NB4 (cell line): ENCODE measurements around the gene JAM3.
A peak's percentile ranks its signal among the peaks of the same experiment; 100 is the strongest.

Experiments used
- DNase-seq: peaks from one replicate; pipeline ENCODE4 v3.0.0; 2010; ENCODE audit warnings: low read depth
- H3K4me3 ChIP-seq: one replicate; pipeline ENCODE4 v1.5.1; 2011; ENCODE audit warnings: mild to moderate bottlenecking, low read depth, low read length, moderate library complexity
- MYC ChIP-seq: IDR thresholded peaks from 2 replicates; pipeline ENCODE4 v1.6.1; 2011; ENCODE audit warnings: low read depth, low read length
- POLR2A ChIP-seq: IDR thresholded peaks from 2 replicates; pipeline ENCODE4 v1.6.1; 2011; ENCODE audit warnings: mild to moderate bottlenecking; ENCODE audit not compliant: insufficient read length; ENCODE audit errors: extremely low read depth
- TF ChIP-seq, protein P1 (sequence below): IDR thresholded peaks from 2 replicates; pipeline ENCODE4 v1.6.1; 2011; ENCODE audit warnings: low read depth, low read length
- TF ChIP-seq, protein P2 (sequence below): IDR thresholded peaks from one replicate; pipeline ENCODE4 v1.5.1; 2012; ENCODE audit warnings: low read depth, low read length

Gene JAM3

DNA sequence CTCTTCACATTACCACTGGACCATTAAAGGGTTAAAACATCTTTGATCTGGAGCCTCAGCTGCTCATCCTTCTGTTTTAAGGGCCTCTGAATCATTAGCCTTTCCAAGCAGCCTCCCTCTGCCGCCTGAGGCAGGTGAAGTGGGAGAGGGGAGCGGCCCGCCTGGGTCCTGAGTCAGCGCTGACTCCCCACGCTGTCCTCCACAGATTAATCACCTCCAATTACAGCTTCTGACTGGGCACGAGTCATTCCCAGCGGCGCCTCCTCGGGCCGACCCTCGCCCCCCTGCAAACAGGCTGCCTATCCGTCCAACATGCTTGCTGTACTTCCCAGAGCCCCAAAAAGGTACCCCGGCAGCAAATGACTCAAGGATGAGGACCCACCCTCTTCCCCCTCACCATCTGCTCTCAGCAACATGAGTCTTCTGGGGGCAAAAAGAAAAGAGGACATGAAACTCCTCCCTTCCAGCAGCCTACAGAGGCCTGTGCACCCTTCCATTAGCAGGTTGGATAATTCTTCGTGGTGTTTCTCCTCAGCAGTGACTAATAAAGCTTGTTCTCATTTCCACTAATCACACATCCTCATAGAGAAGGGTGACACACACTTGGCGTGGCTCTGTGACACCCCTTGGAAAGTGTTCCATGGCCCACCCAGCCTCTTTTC is 44.3 kb upstream of the JAM3 start:
- TF ChIP-seq, protein P1, sequence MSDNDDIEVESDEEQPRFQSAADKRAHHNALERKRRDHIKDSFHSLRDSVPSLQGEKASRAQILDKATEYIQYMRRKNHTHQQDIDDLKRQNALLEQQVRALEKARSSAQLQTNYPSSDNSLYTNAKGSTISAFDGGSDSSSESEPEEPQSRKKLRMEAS, result no peak
- TF ChIP-seq, protein P2, sequence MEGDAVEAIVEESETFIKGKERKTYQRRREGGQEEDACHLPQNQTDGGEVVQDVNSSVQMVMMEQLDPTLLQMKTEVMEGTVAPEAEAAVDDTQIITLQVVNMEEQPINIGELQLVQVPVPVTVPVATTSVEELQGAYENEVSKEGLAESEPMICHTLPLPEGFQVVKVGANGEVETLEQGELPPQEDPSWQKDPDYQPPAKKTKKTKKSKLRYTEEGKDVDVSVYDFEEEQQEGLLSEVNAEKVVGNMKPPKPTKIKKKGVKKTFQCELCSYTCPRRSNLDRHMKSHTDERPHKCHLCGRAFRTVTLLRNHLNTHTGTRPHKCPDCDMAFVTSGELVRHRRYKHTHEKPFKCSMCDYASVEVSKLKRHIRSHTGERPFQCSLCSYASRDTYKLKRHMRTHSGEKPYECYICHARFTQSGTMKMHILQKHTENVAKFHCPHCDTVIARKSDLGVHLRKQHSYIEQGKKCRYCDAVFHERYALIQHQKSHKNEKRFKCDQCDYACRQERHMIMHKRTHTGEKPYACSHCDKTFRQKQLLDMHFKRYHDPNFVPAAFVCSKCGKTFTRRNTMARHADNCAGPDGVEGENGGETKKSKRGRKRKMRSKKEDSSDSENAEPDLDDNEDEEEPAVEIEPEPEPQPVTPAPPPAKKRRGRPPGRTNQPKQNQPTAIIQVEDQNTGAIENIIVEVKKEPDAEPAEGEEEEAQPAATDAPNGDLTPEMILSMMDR, result no peak
- TF ChIP-seq POLR2A, result no peak
- TF ChIP-seq MYC, result no peak
- no peak overlapping the region for H3K4me3 ChIP-seq
- DNase-seq, result no peak

DNA sequence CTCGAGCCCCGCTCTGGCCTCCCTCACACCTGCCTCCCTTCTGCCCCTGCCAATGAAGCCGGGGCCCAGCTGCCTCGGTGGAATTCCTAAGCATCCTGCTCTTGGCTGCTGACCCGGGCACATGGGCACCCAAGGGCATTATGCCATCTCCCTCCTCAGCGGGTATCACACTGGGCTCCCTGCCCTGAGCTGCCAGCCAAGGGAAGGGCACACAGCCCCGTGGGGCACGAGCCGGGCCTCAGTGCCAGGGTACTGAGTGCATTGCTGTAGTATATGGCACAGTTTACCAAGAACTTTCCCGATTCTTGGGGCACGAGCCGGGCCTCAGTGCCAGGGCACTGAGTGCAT is 43.8 kb upstream of the JAM3 start:
- DNase-seq, result no peak
- TF ChIP-seq, protein P1, result no peak
- TF ChIP-seq MYC, result no peak
- TF ChIP-seq POLR2A, result no peak
- TF ChIP-seq, protein P2, result no peak
- no peak overlapping the region for H3K4me3 ChIP-seq

DNA sequence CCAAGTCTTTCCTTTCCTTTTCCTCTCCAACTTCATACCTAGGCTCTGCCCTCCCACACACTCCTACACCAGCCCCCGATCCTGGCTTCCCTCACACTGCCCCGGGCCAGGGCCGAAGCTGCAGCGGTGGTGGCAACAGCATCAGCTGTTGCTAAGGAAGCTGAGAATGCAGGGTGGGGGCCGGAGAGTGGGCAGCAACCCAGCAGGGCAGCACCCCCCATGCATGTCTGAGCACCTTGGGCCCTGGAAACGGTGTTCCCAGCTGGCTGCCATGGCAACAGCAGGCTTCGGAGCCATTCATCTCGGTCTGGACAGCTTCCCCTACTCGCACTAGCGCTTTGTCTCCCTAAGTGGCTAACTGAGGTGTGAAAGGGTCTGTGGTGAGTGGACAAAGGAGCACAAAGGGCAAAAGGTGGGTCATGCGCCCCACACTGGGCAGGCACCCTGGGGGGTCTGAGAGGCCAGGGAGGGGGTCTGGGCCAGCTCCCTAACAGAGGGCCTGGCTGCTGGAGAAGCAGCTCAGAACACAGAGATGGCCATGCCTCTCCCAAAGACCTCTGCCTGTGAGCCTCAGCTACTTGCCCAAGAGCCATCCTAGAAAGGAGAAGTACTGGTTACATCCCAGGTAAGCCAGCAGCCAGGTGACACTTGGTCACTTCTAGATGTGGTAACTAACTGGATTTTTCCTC is 42.1 kb upstream of the JAM3 start:
- TF ChIP-seq, protein P1, result no peak
- no peak for TF ChIP-seq POLR2A
- TF ChIP-seq, protein P2, result no peak
- no peak for TF ChIP-seq MYC
- no peak for DNase-seq
- H3K4me3 ChIP-seq, result no peak overlapping the region

DNA sequence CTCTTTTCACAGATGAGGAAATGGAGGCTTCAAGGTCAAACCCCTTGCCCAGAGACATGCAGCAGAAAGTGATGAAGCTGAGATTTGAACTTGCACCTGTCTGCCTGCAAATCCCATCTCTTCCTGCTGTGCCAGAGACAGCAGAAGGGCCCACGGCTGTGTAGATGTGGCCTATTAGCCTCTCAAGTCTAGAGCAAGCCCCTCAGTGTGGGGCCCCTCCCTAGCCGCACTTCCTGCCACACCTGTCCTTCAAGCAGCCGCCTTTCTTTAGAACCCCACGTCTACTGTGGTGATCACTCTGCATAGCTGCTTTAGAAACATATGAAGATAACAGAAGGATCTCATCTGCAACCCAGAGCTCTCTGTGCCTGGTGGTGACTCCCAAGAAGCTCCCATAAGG is 41.2 kb upstream of the JAM3 start:
- DNase-seq, result no peak
- no peak for TF ChIP-seq POLR2A
- H3K4me3 ChIP-seq, result no peak overlapping the region

DNA sequence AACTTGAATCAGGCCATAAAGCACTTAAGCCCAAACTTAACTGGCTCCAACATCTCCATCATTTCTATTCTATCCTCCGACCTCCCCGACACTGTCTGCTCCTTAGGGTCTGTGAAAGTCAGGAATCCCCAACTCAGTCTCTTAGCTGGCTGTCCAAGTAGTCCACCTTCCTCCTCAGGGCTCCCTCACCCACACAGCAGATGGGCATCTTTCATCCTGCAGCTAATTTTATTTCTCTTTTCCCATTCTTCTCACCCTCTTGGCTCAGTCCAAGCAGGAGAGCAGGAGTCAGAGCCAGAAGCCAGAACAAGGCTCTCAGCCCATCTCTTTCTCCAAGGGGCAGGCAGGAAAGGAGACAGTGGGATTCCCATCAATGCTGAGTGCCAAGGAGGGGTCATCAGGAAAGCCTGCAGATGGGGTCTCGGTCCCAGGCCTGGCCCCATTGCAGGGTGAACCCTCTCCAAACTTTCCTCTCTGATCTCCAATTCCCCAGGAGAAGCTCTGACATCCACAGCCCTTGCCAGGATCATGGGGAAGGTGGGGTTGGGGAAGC is 40.4 kb upstream of the JAM3 start:
- TF ChIP-seq MYC, result no peak
- TF ChIP-seq, protein P2, result no peak
- TF ChIP-seq POLR2A, result no peak
- TF ChIP-seq, protein P1, result no peak
- DNase-seq, result no peak
- H3K4me3 ChIP-seq, result no peak overlapping the region

DNA sequence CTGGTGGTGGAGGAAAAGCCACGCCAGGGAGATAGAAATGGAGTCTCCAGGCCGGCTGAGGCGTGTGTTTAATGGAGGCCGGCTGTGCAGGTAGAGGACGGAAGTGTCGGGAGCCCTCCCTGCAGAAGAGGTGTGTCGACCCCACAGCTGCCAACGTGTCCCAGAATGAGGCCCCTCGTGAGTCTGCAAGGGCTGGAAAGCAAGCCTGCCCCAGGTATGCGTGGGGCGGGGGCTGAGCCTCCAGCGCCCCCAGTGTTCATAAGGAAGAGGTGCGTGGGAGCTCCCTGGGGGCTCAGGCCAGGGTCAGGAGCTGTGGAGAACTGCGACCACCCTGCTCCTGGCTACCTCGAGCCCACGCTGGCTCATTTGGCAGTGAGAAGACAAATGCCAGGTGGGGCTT is 38.0 kb upstream of the JAM3 start:
- H3K4me3 ChIP-seq, result no peak overlapping the region
- TF ChIP-seq, protein P1, result no peak
- TF ChIP-seq POLR2A, result no peak
- TF ChIP-seq, protein P2, result peak; percentile 37
- DNase-seq, result no peak
